Measurements from ENCODE around the gene RLF. TPM values are rescaled to one million over a fixed set of nuclear protein-coding genes. Genes with fewer than 3 reads are reported as not detected.

The RLF gene
- total RNA-seq, 3 donors from 2014 or later, result 19.5 to 39.2 (median 25.9) TPM

- TF ChIP-seq CTCF (IDR thresholded peaks at IDR 0.05) (no peak), POLR2A (IDR thresholded peaks at IDR 0.05) (no peak), POLR2AphosphoS5 (IDR thresholded peaks at IDR 0.05) (no peak)
- Histone ChIP-seq H3K36me3 (no peaks in the 10 kb centered on the region), H3K4me3 (no peak overlapping the region), H3K27me3 (no peaks in the 10 kb centered on the region), H3K9me3 (no peaks in the 10 kb centered on the region), H3K27ac (no peak overlapping the region), H3K4me1 (no peaks in the 10 kb centered on the region)
- intact Hi-C loops (cut with DNase I; ENCODE audit: low total_unique reads), result no loop called here
- DNase-seq (ENCODE audit: low spot score in 2 of 2), result no peak
Observed at GRCh38 chr1:40141878-40142535, 19.2 kb upstream of the RLF start.

- H3K4me1 ChIP-seq, result no peaks in the 10 kb centered on the region
- intact Hi-C loops (cut with DNase I; ENCODE audit: low total_unique reads), result no loop called here
- H3K4me3 ChIP-seq, result no peak overlapping the region
- H3K27me3 ChIP-seq, result no peaks in the 10 kb centered on the region
- H3K9me3 ChIP-seq, result no peaks in the 10 kb centered on the region
- H3K27ac ChIP-seq, result no peak overlapping the region
- peak; percentile 56 to 77 (median 66) for TF ChIP-seq CTCF (IDR thresholded peaks at IDR 0.05)
- no peak for TF ChIP-seq POLR2A (IDR thresholded peaks at IDR 0.05)
- DNase-seq (ENCODE audit: low spot score in 2 of 2), result peak in 1 of 2 donors; percentile 31
- no peaks in the 10 kb centered on the region for H3K36me3 ChIP-seq
Observed at GRCh38 chr1:40143891-40144575, 17.2 kb upstream of the RLF start.

GRCh38 chr1:40151457-40152079 is 9.6 kb upstream of the RLF start:
- no peak for DNase-seq (ENCODE audit: low spot score in 2 of 2)
- TF ChIP-seq POLR2AphosphoS5 (IDR thresholded peaks at IDR 0.05) (no peak), POLR2A (IDR thresholded peaks at IDR 0.05) (no peak), CTCF (IDR thresholded peaks at IDR 0.05) (no peak)
- H3K4me1 ChIP-seq, result no peaks in the 10 kb centered on the region
- H3K27me3 ChIP-seq, result no peaks in the 10 kb centered on the region
- H3K36me3 ChIP-seq, result no peaks in the 10 kb centered on the region
- no peak overlapping the region for H3K4me3 ChIP-seq
- intact Hi-C loops (cut with DNase I; ENCODE audit: low total_unique reads), result no loop called here
- H3K9me3 ChIP-seq, result no peaks in the 10 kb centered on the region
- H3K27ac ChIP-seq, result no peak overlapping the region

- Histone ChIP-seq H3K27ac (no peak overlapping the region), H3K27me3 (no peaks in the 10 kb centered on the region), H3K36me3 (no peaks in the 10 kb centered on the region), H3K9me3 (no peaks in the 10 kb centered on the region), H3K4me1 (no peaks in the 10 kb centered on the region), H3K4me3 (no peak overlapping the region)
- TF ChIP-seq POLR2A (IDR thresholded peaks at IDR 0.05) (no peak), POLR2AphosphoS5 (IDR thresholded peaks at IDR 0.05) (no peak), CTCF (IDR thresholded peaks at IDR 0.05) (peak in 2 of 3 donors; percentile 52)
- intact Hi-C loops (cut with DNase I; ENCODE audit: low total_unique reads), result no loop called here
- DNase-seq (ENCODE audit: low spot score in 2 of 2), result no peak
Observed at GRCh38 chr1:40153073-40153770, 8.0 kb upstream of the RLF start.
